HEK293T (cell line): Measurements from ENCODE around the gene STEAP2.

Experiments
- FOXA1 ChIP-seq: fragments of 450-650 bp; IDR thresholded peaks from 2 replicates; pipeline ENCODE4 v1.6.1; 2016; ENCODE audit warnings: mild to moderate bottlenecking
- NFRKB ChIP-seq: fragments of 450-650 bp; IDR thresholded peaks from 2 replicates; pipeline ENCODE4 v1.6.1; 2016; ENCODE audit warnings: mild to moderate bottlenecking, moderate library complexity
- SP1 ChIP-seq: fragments of 450-650 bp; IDR thresholded peaks from 2 replicates; pipeline ENCODE4 v1.6.1; 2017

- no peak for TF ChIP-seq NFRKB
- TF ChIP-seq SP1: no peak
- no peak for TF ChIP-seq FOXA1
Observed at GRCh38 chr7:90227259-90227658, 15.7 kb downstream of the STEAP2 start.
